CD4-positive, alpha-beta T cell treated with Interleukin-21 for 1 hour (primary cell): ENCODE measurements around the gene OXSR1.
"Not testable (repeated sequence)": the region's sequence is repeated elsewhere in the genome, so short reads cannot be mapped to it uniquely, and the experiment has no call there.

Experiments used
- DNase-seq: peaks from one replicate; pipeline ENCODE4 v3.0.0-alpha.2; 2020

The OXSR1 gene

GRCh38 chr3:38235466-38235865, 70.1 kb downstream of the OXSR1 start:
- no peak for DNase-seq

- no peak for DNase-seq
These were observed 73.2 kb downstream of the OXSR1 start for GRCh38 chr3:38238416-38239008.

GRCh38 chr3:38242812-38243211, 77.5 kb downstream of the OXSR1 start:
- not testable (repeated sequence) for DNase-seq

GRCh38 chr3:38245930-38246329, 80.6 kb downstream of the OXSR1 start:
- no peak for DNase-seq

GRCh38 chr3:38247366-38248035, 82.2 kb downstream of the OXSR1 start:
- DNase-seq = no peak

GRCh38 chr3:38250198-38250597, 84.9 kb downstream of the OXSR1 start:
- DNase-seq = no peak

GRCh38 chr3:38251197-38251596, 85.9 kb downstream of the OXSR1 start:
- no peak for DNase-seq

GRCh38 chr3:38253704-38254103, 88.4 kb downstream of the OXSR1 start:
- no peak for DNase-seq

- no peak for DNase-seq
These were observed 89.5 kb downstream of the OXSR1 start for GRCh38 chr3:38254872-38255271.

GRCh38 chr3:38255627-38256026, 90.3 kb downstream of the OXSR1 start:
- no peak for DNase-seq

GRCh38 chr3:38257583-38257982, 92.2 kb downstream of the OXSR1 start:
- DNase-seq = no peak

GRCh38 chr3:38260474-38260873, 95.1 kb downstream of the OXSR1 start:
- no peak for DNase-seq

GRCh38 chr3:38264353-38264771, 99.0 kb downstream of the OXSR1 start:
- no peak for DNase-seq

- no peak for DNase-seq
These were observed 99.4 kb downstream of the OXSR1 start for GRCh38 chr3:38264779-38265178.

GRCh38 chr3:38265604-38266307, 100.4 kb downstream of the OXSR1 start, which contains the start of gene SLC22A13:
Gene SLC22A13 (plus strand): TSS chr3:38265812. CDS start chr3:38265861, 49 bp downstream.
- DNase-seq = no peak

- DNase-seq = no peak
These were observed 101.5 kb downstream of the OXSR1 start for GRCh38 chr3:38266810-38267209.

- no peak for DNase-seq
These were observed 102.3 kb downstream of the OXSR1 start for GRCh38 chr3:38267662-38268061.

- DNase-seq = no peak
These were observed 102.8 kb downstream of the OXSR1 start for GRCh38 chr3:38268087-38268486.

GRCh38 chr3:38268522-38268921, 103.2 kb downstream of the OXSR1 start:
- no peak for DNase-seq

GRCh38 chr3:38270606-38271005, 105.3 kb downstream of the OXSR1 start:
- no peak for DNase-seq

GRCh38 chr3:38271553-38271952, 106.2 kb downstream of the OXSR1 start:
- no peak for DNase-seq

GRCh38 chr3:38274864-38275649, 109.7 kb downstream of the OXSR1 start:
- DNase-seq = no peak

GRCh38 chr3:38275658-38276057, 110.3 kb downstream of the OXSR1 start:
- no peak for DNase-seq
